ENCODE measurements around the gene SPART. TPM values are rescaled to one million over a fixed set of nuclear protein-coding genes. Genes with fewer than 3 reads are reported as not detected.

Gene SPART
- total and polyA plus RNA-seq, 2 donors from 2014 or later, result 47.8 to 66.1 TPM

- no peak for TF ChIP-seq CTCF (IDR thresholded peaks at IDR 0.05; ENCODE audit: borderline replicate concordance, extremely low read depth, insufficient read depth)
- Histone ChIP-seq H3K4me1 (ENCODE audit: control insufficient read depth in 2 of 3, insufficient read depth in 2 of 3, low read depth in 1 of 3, low read length in 3 of 3) (peaks cover 0 to 7% (median 7%) of the 10 kb centered on the region in 3 donors), H3K9ac (ENCODE audit: low read length in 3 of 3) (peak within 1 kb of the TSS; percentile 56 to 70 (median 68)), H3K36me3 (ENCODE audit: control insufficient read depth in 2 of 3, insufficient read depth in 3 of 3, low read length in 3 of 3) (no peaks in the 10 kb centered on the region), H3K9me3 (ENCODE audit: control insufficient read depth in 2 of 3, insufficient read depth in 1 of 3, low read length in 3 of 3) (no peaks in the 10 kb centered on the region), H3K27me3 (ENCODE audit: control insufficient read depth, insufficient read depth, low read length) (no peaks in the 10 kb centered on the region), H3K4me3 (ENCODE audit: low read length in 3 of 3) (peak within 1 kb of the TSS; percentile 72 to 85 (median 78)), H3K27ac (ENCODE audit: low read depth in 2 of 2, low read length in 2 of 2) (peak within 1 kb of the TSS; percentile 14 to 55)
- DNase-seq (peak; percentile 87 to 93 (median 91)), FAIRE-seq (no peak)
- intact Hi-C loops (cut with DNase I), result no loop called here
Observed at GRCh38 chr13:36297366-36298338, 48.5 kb downstream of the SPART start, which contains the start of gene CCDC169. CCDC169 (minus strand) TSS chr13:36297814; CDS start chr13:36297719, 95 bp downstream.

GRCh38 chr13:36294096-36294495 lies 52.1 kb downstream of the SPART start:
- no peaks in the 10 kb centered on the region for H3K9me3 ChIP-seq (ENCODE audit: control insufficient read depth in 2 of 3, insufficient read depth in 1 of 3, low read length in 3 of 3)
- no peaks in the 10 kb centered on the region for H3K36me3 ChIP-seq (ENCODE audit: control insufficient read depth in 2 of 3, insufficient read depth in 3 of 3, low read length in 3 of 3)
- no peak overlapping the region for H3K4me3 ChIP-seq (ENCODE audit: low read length in 3 of 3)
- no peaks in the 10 kb centered on the region for H3K27me3 ChIP-seq (ENCODE audit: control insufficient read depth, insufficient read depth, low read length)
- no peak overlapping the region for H3K9ac ChIP-seq (ENCODE audit: low read length in 3 of 3)
- H3K4me1 ChIP-seq (ENCODE audit: control insufficient read depth in 2 of 3, insufficient read depth in 2 of 3, low read depth in 1 of 3, low read length in 3 of 3), result peaks cover 0 to 7% (median 7%) of the 10 kb centered on the region in 3 donors
- no peak for FAIRE-seq
- no peak for TF ChIP-seq CTCF (IDR thresholded peaks at IDR 0.05; ENCODE audit: borderline replicate concordance, extremely low read depth, insufficient read depth)
- intact Hi-C loops (cut with DNase I), result no loop called here
- no peak overlapping the region for H3K27ac ChIP-seq (ENCODE audit: low read depth in 2 of 2, low read length in 2 of 2)
- DNase-seq, result no peak

GRCh38 chr13:36293497-36293896 lies 52.7 kb downstream of the SPART start:
- no peaks in the 10 kb centered on the region for H3K27me3 ChIP-seq (ENCODE audit: control insufficient read depth, insufficient read depth, low read length)
- H3K27ac ChIP-seq (ENCODE audit: low read depth in 2 of 2, low read length in 2 of 2), result no peak overlapping the region
- DNase-seq, result no peak
- no peak overlapping the region for H3K9ac ChIP-seq (ENCODE audit: low read length in 3 of 3)
- intact Hi-C loops (cut with DNase I), result no loop called here
- FAIRE-seq, result no peak
- H3K4me1 ChIP-seq (ENCODE audit: control insufficient read depth in 2 of 3, insufficient read depth in 2 of 3, low read depth in 1 of 3, low read length in 3 of 3), result peaks cover 0 to 6% (median 4%) of the 10 kb centered on the region in 3 donors
- H3K9me3 ChIP-seq (ENCODE audit: control insufficient read depth in 2 of 3, insufficient read depth in 1 of 3, low read length in 3 of 3), result no peaks in the 10 kb centered on the region
- no peak overlapping the region for H3K4me3 ChIP-seq (ENCODE audit: low read length in 3 of 3)
- H3K36me3 ChIP-seq (ENCODE audit: control insufficient read depth in 2 of 3, insufficient read depth in 3 of 3, low read length in 3 of 3), result no peaks in the 10 kb centered on the region
- no peak for TF ChIP-seq CTCF (IDR thresholded peaks at IDR 0.05; ENCODE audit: borderline replicate concordance, extremely low read depth, insufficient read depth)

Data from kidney (tissue), 14 donors.